ENCODE data around the gene PDCD6IP.
"Not testable (repeated sequence)": the region's sequence is repeated elsewhere in the genome, so short reads cannot be mapped to it uniquely, and the experiment has no call there.

The PDCD6IP gene

DNA sequence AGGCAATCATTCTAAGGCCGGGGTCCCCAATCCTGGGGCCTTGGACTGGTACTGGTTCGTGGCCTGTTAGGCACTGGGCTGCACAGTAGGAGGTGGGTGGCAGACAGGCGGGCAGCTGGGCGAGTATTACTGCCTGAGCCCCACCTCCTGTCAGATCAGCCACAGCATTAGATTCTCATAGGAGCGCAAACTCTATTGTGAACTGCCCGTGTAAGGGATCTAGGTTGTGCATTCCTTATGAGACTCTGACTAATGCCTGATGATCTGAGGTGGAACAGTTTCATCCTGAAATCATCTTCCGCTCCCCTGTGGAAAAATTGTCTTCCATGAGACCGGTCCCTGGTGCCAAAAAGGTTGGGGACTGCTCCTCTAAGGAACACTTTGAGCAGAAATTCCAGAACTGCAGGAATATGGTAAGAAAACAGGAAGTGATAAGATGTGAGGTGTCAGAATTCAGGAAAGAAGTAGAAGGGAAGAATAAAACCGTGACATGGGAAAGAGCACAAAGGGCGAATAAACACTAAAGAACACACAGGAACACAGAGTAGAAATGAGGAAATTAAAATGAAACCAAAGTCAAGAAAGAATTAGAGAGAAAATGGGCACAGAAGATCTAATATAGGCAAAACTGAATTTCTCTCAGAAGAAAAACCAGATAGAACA is 57.6 kb downstream of the PDCD6IP start:
- DNase-seq: no peak

DNA sequence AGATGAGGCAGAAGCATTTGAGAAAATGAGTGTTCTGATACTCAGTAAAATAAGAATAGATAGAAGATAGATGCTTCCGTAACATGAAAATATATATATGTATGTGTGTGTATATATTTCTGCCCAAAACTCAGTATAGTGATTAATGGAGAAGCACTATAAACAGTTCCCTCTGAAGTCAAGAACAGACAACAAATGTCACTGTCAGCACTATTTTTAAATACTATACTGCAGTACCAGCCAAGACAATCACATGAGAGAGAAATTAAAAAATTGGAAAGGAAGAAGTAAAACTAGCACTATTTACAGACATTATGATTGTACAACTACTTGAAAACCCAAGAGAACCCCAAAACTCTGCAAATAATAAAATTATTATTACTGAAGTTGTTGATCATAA is 59.3 kb downstream of the PDCD6IP start:
- DNase-seq: not testable (repeated sequence)

DNA sequence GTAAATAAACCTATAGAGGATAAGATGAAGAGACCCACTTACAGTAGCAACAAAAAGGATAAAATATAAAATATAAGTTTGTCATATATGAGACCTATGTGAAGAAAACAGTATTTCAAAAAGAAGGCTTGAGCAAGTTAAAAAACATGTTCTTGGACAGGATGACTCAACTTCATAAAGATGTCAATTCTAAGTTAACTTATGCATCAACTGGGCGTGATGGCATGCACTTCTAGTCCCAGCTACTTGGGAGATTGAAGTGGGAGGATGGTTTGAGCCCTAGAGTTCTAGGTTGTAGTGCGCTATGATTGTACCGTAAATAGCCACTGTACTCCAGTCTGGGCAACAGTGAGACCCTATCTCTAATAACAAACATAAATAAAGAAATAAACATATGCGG is 59.7 kb downstream of the PDCD6IP start:
- no peak for DNase-seq

DNA sequence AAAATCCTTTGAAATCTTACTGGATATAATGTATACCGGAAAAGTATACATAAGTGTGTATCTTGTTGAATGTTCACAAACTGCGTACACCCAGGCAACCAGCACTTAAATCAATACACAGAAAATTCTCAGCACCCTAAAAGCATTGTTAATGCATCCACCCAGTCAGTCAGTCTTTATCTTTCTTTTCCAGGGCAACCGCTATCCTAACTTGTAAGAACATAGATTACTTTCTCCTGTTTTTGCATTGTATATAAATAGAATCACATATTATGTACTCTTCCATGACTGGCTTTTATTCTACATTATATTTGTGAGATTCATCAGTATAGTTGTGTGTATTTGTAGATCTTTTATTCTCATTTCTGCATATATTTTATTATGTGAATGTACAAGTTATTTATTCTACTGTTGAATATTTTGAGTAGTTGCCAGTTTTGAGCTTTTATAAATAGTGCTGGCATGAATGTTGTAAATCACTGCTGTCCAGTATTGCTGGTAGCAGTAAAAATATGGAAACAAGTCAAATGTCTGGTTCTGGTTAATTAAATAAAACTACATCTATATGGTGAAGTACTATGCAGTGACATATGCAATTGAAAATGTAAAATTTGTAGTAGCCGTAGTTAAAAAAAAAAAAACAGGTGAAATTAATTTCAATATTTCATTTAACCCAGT is 62.1 kb downstream of the PDCD6IP start:
- DNase-seq: no peak

DNA sequence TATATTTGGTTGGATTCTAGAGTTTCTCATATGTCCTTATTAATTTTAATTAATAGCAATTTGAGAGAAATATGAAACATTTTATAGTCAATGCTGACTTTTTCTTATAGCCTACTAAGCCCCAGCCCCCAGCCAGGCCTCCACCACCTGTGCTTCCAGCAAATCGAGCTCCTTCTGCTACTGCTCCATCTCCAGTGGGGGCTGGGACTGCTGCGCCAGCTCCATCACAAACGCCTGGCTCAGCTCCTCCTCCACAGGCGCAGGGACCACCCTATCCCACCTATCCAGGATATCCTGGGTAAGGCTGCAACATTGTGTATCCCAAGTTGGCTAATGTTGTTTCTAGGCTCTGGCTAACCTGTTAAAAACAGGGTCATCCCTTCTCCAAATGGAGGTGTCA is 66.7 kb downstream of the PDCD6IP start:
- no peak for DNase-seq

GRCh38 chr3:33868309-33868708 is 69.9 kb downstream of the PDCD6IP start:
- no peak for DNase-seq

DNA sequence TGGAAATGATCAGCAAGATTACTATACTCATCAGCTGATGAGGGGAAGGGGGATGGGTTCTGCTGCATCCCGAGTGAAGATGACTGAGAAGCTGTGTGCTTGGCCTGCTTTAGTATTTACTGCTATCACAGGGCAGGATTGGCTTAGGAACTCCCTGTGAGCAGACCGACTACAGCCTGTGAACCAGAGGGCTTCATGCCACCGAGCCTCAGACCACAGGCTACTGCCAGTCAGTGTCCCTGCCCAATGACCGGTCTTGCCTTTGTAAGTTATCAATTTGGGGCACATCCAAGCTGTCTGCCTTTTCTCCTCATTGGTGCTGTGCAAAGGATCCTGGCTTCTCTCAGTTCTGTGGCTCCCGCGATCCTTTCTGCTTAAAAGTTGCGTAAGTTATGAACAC is 71.5 kb downstream of the PDCD6IP start:
- DNase-seq: no peak

DNA sequence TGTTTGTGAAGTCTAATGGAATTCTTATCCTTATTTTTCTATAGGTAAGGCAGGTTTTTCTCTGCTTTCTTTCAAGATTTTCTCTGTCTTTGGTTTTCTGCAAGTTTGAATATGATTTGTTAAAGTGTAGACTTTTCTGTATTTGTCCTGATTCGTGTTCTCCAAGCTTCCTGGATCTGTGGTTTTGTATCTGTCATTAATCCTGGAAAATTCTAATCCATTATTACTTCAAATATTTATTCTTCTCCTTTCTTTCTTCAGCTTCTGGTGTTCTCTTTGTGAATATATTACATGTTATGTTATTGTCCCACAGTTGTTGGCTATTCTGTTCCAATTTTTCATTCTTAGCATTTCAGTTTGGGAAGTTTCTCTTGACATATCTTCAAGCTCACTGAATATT is 76.4 kb downstream of the PDCD6IP start:
- DNase-seq: no peak

DNA sequence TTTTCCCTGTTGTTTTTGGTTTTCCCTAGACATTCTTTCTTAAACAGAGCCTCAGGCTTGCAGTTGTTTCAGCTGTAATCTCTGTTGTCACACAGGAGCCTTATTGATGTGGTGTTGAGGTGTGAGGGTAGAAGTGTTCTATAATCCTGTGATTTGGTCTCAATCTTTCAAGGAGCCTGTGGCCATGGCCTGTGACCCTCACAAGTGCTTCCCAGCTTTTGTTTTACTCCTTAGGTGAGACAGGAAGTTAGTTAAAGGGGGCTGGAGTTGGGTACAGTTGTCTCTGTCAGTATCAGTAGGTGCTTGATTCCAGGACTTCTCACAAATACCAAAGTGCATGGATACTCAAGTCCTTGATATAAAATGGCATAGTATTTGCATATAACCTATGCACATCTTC is 77.2 kb downstream of the PDCD6IP start:
- DNase-seq: no peak

DNA sequence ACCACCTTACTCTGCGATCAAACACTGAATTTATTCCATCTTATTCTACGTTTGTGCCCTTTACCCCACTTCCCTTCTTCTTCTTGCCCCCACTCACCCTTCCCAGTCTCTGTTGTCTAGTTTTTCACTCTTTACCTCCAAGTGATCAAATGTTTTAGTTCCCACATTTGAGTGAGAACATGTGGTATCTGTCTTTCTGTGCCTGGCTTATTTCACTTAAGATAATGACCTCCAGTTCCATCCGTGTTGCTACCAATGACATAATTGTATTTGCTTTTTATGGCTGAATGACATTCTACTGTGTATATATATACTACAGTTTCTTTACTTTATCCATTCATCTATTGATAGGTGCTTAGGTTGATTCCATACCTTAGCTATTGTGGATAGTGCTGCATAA is 78.8 kb downstream of the PDCD6IP start:
- no peak for DNase-seq

- no peak for DNase-seq
Measured at GRCh38 chr3:33879540-33879939, 81.1 kb downstream of the PDCD6IP start.

DNA sequence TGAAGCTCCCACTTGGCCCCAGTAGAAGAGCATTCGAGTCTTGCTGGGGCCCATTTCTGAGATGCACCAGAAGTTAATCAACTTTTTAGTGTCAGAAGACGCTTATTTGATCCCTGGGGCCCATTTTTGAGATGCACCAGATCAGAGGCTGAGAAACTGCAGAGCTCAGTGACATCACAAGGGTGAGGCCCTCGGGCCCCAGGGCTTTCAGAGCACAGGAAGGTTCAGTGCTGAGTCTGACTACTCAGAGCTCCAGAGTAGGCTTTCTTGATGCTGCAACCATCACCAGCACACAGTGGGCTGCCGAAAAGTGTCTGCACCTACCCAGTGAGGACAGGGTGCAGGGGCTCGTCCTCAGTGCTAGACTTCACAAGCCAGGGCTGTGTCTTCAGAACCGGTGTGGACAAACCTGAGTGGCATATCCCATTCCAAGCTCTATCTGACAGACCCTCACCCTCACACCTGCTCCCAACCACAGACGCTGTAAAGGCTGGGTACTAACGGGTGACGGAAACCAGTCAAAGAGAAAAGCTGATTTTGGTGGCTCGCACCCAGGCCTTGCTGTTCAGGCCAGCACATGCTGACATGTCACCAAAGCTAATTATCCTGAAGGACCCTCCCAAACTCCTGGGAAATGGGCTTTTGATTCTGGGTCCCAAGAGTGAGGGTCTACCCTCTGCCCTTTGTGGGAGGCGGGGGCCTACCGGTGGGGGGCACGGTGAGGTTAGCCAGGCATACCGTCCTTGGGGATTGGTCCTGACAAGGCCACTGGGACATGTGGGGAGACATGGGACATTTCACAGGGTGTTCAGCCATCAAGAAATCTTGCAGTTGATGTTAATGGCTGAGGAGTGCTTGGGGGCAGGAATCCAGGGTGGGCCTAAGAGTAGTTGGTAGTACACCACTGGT is 83.0 kb downstream of the PDCD6IP start:
- DNase-seq: no peak

GRCh38 chr3:33882296-33882695 is 83.9 kb downstream of the PDCD6IP start:
- no peak for DNase-seq

GRCh38 chr3:33883538-33883950 is 85.1 kb downstream of the PDCD6IP start:
- peak in 2 of 5 experiments; percentile 15 to 31 for DNase-seq

DNA sequence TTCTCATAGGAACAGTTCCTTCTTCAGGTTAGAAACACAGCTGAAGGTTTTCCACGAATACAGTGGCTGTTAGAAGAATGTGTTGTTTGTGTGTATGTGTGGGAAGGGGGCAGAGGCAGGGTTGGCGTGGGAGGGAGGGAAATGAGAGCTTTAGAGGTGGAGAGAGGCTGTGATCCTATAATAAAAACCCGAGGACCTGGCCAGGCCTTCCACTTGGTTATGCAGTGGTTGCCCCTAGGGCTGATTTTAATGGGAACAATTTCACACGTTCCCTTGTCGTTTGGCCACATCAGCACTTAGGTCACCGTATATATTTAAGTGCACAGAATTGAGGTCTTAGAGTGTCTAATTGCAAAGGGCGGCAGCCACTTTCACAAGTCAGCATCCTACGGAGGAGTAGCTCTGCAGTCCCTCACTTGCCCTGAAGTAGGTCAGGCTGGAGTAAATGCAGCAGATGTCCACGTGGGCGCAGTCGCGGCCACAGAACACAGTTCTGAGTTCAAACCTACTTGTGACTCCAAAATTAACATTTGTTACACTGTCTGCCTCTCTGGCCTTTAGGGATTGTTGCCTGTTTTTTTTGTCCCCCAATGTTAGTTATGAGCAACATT is 85.6 kb downstream of the PDCD6IP start:
- DNase-seq: no peak

DNA sequence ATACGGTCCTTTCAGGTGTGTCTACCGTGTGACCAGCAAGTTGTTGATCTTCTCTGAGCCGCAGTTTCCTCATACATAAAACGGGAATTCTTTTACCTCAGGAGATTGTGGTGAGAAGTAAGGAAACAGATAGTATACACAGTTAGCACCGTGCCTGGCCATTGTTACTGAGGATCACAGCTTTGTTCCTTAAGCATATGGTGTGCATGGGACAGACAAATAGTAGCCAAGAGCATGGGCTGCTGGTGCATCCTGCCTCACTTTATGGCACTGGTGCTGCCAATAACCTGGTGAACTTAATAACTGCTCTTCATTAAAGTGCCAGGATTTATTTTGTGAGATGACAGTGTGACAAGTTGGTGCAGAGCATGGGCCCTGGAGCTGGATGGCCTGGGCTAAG is 86.3 kb downstream of the PDCD6IP start:
- no peak for DNase-seq

DNA sequence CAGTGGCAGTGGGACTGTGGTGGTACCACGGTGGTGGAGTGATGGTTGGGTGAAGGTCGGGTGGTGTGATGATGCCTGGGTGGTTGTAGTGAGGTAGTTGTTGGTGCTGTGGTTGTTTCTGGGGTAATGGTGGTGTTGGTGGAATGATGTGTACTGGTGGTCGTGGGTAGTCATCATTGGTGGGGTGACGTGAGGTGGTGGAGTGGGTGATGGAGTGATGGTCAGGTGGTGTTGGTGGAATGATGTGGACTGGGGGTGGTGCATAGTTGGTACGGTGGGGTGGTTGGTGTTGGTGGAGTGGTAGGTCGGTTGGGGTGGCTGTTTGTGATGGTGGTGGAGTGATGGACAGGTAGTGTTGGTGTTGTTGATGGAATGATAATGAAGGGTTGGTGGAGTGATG is 87.1 kb downstream of the PDCD6IP start:
- peak in 1 of 5 experiments; percentile 14 for DNase-seq

- no peak for DNase-seq
Measured at GRCh38 chr3:33886015-33886414, 87.6 kb downstream of the PDCD6IP start.

DNA sequence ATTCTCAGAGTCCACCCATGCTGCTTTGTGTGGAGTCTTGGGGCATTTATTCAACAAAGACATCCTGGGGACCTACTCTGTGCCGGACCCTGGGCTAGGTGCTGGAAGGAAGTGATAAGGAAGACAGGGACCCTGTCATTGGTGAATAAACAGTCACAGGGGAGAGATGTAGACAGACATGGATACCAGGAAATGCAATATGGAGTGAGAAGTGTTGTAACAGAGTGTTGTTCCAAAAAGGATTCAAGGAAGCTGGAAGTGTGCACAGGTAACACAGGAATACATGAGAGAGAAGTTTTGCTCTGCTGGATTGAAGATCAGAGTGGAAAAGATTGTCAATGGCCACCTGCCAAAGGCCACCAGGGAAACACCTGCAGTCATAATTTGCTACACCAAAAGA is 89.0 kb downstream of the PDCD6IP start:
- no peak for DNase-seq

DNA sequence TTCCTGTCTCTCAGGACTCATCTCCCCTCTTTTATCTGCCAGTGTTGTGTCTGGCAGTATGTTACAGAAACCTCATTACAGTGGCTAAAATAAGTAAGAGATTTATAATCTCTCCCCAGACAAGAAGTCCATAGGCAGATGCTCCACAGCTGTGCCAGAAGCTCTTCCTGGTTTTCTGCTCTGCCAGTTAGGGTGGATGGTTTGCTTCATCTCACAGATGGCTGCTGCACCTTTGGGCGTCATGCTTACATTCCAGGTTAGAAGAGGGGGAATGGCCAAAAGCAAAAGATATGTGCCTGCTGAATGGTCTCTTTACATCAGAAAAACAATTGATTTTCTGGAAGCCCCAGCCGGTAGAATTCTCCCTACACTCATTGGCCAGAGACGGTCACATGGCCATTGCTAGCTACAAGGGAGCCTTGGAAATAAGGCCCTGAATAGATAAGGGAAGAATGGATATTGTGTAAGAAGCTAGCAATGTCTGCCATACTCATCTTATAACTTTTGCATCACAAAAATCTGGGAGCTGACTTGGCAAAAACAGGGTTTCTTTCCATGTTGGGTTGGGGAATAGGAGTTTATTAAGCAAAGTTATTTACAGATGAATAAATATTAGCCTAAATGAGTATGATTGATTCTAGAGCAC is 91.1 kb downstream of the PDCD6IP start:
- DNase-seq: no peak

GRCh38 chr3:33892655-33893054 is 94.2 kb downstream of the PDCD6IP start:
- DNase-seq: no peak

GRCh38 chr3:33895658-33896057 is 97.2 kb downstream of the PDCD6IP start:
- DNase-seq: no peak

GRCh38 chr3:33897306-33897705 is 98.9 kb downstream of the PDCD6IP start:
- DNase-seq: no peak

All from T-helper 2 cell (primary cell).